ENCODE data around the gene OR52W1. TPM values are rescaled to one million over a fixed set of nuclear protein-coding genes. Genes with fewer than 3 reads are reported as not detected.

Gene OR52W1
- total RNA-seq, 1 donor from 2014 or later: not detected

GRCh38 chr11:6202041-6202440 lies 3.0 kb downstream of the OR52W1 start:
- Mint-ChIP-seq H3K36me3 (ENCODE audit: low read depth) (peaks cover 21% of the 10 kb centered on the region), H3K27me3 (ENCODE audit: low read depth) (no peaks in the 10 kb centered on the region), H3K4me1 (ENCODE audit: low read depth) (peaks cover 35% of the 10 kb centered on the region), H3K27ac (no peak overlapping the region), H3K9me3 (no peaks in the 10 kb centered on the region), H3K4me3 (ENCODE audit: low read depth) (no peak overlapping the region)
- intact Hi-C loops (cut with micrococcal nuclease): no loop called here
- no peak for DNase-seq (ENCODE audit: low spot score)

DNA sequence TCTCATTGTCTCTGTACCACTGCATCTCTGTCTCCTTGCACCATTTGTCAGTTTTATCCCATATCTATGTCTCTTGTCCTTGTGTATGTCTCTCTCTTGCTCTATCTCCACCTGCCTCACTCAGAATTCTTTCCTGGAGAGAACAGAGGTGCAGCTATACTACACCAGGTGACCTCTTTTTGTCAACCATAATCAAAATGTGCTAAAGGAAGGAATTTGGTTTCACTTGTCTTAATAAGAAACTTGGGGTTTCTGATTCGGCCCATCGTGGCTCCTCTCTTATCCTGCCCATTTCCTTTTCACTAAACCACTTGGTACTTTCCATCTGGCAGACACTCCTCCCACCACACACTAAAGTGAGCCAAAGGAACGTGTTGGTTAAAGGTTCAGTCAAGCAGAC lies 4.3 kb downstream of the OR52W1 start:
- H3K27me3 Mint-ChIP-seq (ENCODE audit: low read depth): no peaks in the 10 kb centered on the region
- no peak overlapping the region for H3K4me3 Mint-ChIP-seq (ENCODE audit: low read depth)
- intact Hi-C loops (cut with micrococcal nuclease): no loop called here
- peaks cover 21% of the 10 kb centered on the region for H3K36me3 Mint-ChIP-seq (ENCODE audit: low read depth)
- H3K9me3 Mint-ChIP-seq: no peaks in the 10 kb centered on the region
- DNase-seq (ENCODE audit: low spot score): no peak
- H3K4me1 Mint-ChIP-seq (ENCODE audit: low read depth): peaks cover 32% of the 10 kb centered on the region
- H3K27ac Mint-ChIP-seq: no peak overlapping the region

- peaks cover 32% of the 10 kb centered on the region for H3K4me1 Mint-ChIP-seq (ENCODE audit: low read depth)
- no peaks in the 10 kb centered on the region for H3K9me3 Mint-ChIP-seq
- H3K27ac Mint-ChIP-seq: no peak overlapping the region
- no peaks in the 10 kb centered on the region for H3K27me3 Mint-ChIP-seq (ENCODE audit: low read depth)
- intact Hi-C loops (cut with micrococcal nuclease): no loop called here
- no peak overlapping the region for H3K4me3 Mint-ChIP-seq (ENCODE audit: low read depth)
- peaks cover 27% of the 10 kb centered on the region for H3K36me3 Mint-ChIP-seq (ENCODE audit: low read depth)
- DNase-seq (ENCODE audit: low spot score): no peak
Measured at GRCh38 chr11:6204706-6205105, 5.7 kb downstream of the OR52W1 start.

DNA sequence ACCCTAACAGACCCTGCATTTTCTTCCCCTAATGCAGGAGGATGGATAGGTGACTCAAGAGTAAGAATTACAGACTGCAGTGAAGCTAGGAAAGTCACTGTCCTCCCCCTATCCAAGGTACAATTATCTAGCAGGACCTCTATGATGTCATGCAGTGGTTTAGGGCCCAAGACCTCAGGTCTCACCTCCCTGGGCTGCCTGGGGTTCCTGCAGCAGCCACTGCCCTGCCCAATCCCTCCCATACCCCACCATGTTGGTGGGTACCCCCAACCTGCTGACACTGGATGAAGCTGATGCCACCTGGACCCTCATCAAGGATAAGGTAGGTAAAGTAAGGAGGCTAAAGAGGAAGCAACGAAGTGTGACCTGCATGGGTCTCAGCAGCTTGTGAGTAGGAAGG lies 6.3 kb downstream of the OR52W1 start, which contains the start of gene C11orf42:
Gene C11orf42, plus strand, starts transcription at position 192 of the 400 bp plus-strand sequence. Its CDS starts 59 bp downstream, at position 251.
- intact Hi-C loops (cut with micrococcal nuclease): no loop called here
- no peak for DNase-seq (ENCODE audit: low spot score)
- Mint-ChIP-seq H3K4me3 (ENCODE audit: low read depth) (no peak within 1 kb of the TSS), H3K9me3 (no peaks in the 10 kb centered on the region), H3K27me3 (ENCODE audit: low read depth) (no peaks in the 10 kb centered on the region), H3K4me1 (ENCODE audit: low read depth) (peaks cover 32% of the 10 kb centered on the region), H3K27ac (no peak within 1 kb of the TSS), H3K36me3 (ENCODE audit: low read depth) (peaks cover 27% of the 10 kb centered on the region)

DNA sequence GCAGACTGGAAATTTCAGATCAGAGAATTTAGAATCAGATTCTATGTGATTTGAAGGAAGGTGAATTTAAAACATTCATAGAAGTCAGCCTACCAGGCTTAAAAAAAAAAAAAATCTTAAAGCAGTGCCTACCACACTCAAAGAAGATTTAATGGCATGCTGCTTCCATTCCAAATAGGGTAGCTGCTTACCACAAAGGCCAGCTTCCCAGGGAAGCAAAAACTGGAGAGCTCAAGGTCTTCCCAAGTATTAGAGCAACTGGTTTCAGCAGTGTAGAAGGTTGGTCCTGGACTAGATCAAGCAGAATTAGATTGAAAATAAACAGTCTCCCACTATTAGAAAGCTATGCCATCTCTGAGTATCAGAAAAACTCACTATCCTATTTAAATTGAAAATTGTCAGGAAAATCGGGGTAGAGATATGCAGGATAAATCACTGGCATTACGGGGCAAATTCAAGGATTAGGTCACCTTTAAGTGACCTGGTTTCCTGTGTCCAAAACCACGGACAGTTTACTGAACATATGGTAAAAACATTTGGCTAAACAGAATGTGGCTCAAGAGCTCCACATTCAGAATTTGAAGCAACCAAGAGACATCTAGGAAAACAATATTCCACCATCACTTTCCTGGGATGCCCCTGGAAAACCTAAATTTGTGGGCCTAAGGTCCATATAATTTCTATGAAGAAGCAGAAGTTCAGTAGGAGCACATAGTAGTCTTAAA lies 7.6 kb downstream of the OR52W1 start:
- Mint-ChIP-seq H3K27ac (no peak overlapping the region), H3K4me3 (ENCODE audit: low read depth) (no peak overlapping the region), H3K9me3 (no peaks in the 10 kb centered on the region), H3K4me1 (ENCODE audit: low read depth) (peaks cover 24% of the 10 kb centered on the region), H3K27me3 (ENCODE audit: low read depth) (no peaks in the 10 kb centered on the region), H3K36me3 (ENCODE audit: low read depth) (peaks cover 27% of the 10 kb centered on the region)
- no peak for DNase-seq (ENCODE audit: low spot score)
- intact Hi-C loops (cut with micrococcal nuclease): no loop called here

GRCh38 chr11:6209801-6210200 lies 10.8 kb downstream of the OR52W1 start:
- H3K4me1 Mint-ChIP-seq (ENCODE audit: low read depth): no peaks in the 10 kb centered on the region
- intact Hi-C loops (cut with micrococcal nuclease): no loop called here
- no peak overlapping the region for H3K4me3 Mint-ChIP-seq (ENCODE audit: low read depth)
- H3K9me3 Mint-ChIP-seq: no peaks in the 10 kb centered on the region
- H3K36me3 Mint-ChIP-seq (ENCODE audit: low read depth): peaks cover 16% of the 10 kb centered on the region
- no peak for DNase-seq (ENCODE audit: low spot score)
- H3K27ac Mint-ChIP-seq: no peak overlapping the region
- no peaks in the 10 kb centered on the region for H3K27me3 Mint-ChIP-seq (ENCODE audit: low read depth)

DNA sequence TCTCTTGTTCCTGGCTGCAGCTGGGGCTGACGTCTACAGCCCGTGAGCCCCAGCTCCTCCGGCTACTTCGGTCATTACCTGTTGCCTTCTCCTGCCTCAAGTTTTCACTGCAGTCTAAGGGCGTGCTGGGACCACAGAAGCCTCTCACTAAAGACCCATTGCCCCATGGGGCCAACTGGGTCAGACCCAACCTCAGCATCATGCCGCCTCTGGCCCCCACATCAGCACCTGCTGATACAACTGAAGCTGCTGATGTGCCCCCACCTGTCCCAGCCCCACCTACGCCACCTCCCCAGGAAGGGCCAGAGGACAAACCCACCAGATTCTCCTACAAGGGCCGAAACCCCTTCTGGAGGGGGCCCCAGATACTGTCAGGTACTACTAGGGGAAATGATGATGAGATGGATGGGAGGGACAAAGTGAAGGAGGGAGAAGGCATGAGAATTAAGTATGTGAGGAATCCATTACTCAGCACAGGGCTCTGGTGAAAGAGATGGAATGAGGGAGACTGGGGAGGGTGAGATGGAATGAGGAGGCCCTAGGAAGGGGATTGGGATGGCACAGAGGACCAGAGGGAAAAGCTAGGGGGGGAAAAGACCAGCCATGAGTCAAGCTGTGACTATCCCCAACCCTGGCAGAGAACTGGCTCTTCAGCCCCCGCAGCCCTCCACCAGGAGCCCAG lies 11.4 kb downstream of the OR52W1 start:
- DNase-seq (ENCODE audit: low spot score): no peak
- Mint-ChIP-seq H3K27me3 (ENCODE audit: low read depth) (no peaks in the 10 kb centered on the region), H3K27ac (no peak overlapping the region), H3K4me3 (ENCODE audit: low read depth) (no peak overlapping the region), H3K4me1 (ENCODE audit: low read depth) (no peaks in the 10 kb centered on the region), H3K9me3 (no peaks in the 10 kb centered on the region), H3K36me3 (ENCODE audit: low read depth) (peaks cover 12% of the 10 kb centered on the region)
- intact Hi-C loops (cut with micrococcal nuclease): no loop called here

DNA sequence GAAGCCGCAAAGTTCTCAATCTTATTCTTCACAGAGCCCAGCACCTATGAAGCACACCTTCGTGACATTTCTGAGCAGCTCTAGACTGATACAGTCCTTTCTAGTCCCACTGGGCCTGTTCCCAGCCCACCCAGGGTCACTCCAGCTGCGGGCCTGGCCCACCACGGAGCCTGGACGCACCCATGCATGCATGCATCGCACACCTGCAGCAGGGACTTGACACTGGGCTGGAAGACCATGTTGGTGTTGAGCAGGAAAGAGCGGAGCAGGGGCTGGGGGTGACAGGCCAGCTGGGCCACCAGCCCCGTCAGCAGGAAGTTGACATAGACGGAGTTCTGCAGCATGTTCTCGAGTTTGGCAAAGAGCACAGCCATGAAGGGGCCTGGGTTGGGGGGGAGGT lies 15.5 kb downstream of the OR52W1 start:
- Mint-ChIP-seq H3K9me3 (no peaks in the 10 kb centered on the region), H3K4me1 (ENCODE audit: low read depth) (peaks cover 4% of the 10 kb centered on the region), H3K36me3 (ENCODE audit: low read depth) (peaks cover 22% of the 10 kb centered on the region), H3K27me3 (ENCODE audit: low read depth) (no peaks in the 10 kb centered on the region), H3K4me3 (ENCODE audit: low read depth) (no peak overlapping the region), H3K27ac (no peak overlapping the region)
- no peak for DNase-seq (ENCODE audit: low spot score)
- intact Hi-C loops (cut with micrococcal nuclease): no loop called here

GRCh38 chr11:6216501-6216900 lies 17.5 kb downstream of the OR52W1 start:
- Mint-ChIP-seq H3K36me3 (ENCODE audit: low read depth) (peaks cover 33% of the 10 kb centered on the region), H3K4me1 (ENCODE audit: low read depth) (peaks cover 10% of the 10 kb centered on the region)
- intact Hi-C loops (cut with micrococcal nuclease): no loop called here

DNA sequence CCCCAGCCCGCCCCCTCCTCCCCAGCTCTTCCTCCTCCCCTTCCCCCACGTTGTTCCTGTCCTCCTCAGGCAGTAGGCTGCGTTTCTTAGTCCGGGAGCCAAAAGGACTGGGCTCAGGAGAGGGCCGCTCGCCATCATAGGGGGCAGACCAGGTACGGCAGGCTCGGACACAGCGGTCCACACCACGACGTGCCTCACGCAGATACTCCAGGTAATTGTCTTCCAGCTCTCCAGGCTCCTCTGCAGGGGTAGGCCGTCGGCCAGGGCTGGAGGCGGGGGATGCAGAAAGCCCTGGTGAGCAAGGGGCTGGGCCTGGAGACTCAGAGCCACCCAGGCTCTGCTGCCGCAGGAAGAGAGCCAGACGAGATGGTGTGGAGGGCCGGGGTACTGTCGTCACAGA lies 18.7 kb downstream of the OR52W1 start:
- intact Hi-C loops (cut with micrococcal nuclease): no loop called here
- no peak overlapping the region for H3K27ac Mint-ChIP-seq
- H3K9me3 Mint-ChIP-seq: no peaks in the 10 kb centered on the region
- peaks cover 10% of the 10 kb centered on the region for H3K4me1 Mint-ChIP-seq (ENCODE audit: low read depth)
- DNase-seq (ENCODE audit: low spot score): no peak
- H3K4me3 Mint-ChIP-seq (ENCODE audit: low read depth): no peak overlapping the region
- H3K27me3 Mint-ChIP-seq (ENCODE audit: low read depth): no peaks in the 10 kb centered on the region
- peaks cover 45% of the 10 kb centered on the region for H3K36me3 Mint-ChIP-seq (ENCODE audit: low read depth)

More at GRCh38 chr11:6216501-6216900, 17.5 kb downstream of the OR52W1 start:
- H3K27ac Mint-ChIP-seq: no peak overlapping the region
- no peaks in the 10 kb centered on the region for H3K9me3 Mint-ChIP-seq
- no peak for DNase-seq (ENCODE audit: low spot score)
- H3K27me3 Mint-ChIP-seq (ENCODE audit: low read depth): no peaks in the 10 kb centered on the region
- H3K4me3 Mint-ChIP-seq (ENCODE audit: low read depth): no peak overlapping the region

GRCh38 chr11:6219359-6219758 lies 20.3 kb downstream of the OR52W1 start:
- Mint-ChIP-seq H3K27ac (no peak overlapping the region), H3K27me3 (ENCODE audit: low read depth) (no peaks in the 10 kb centered on the region), H3K9me3 (no peaks in the 10 kb centered on the region), H3K4me3 (ENCODE audit: low read depth) (no peak overlapping the region), H3K36me3 (ENCODE audit: low read depth) (peaks cover 49% of the 10 kb centered on the region), H3K4me1 (ENCODE audit: low read depth) (peaks cover 10% of the 10 kb centered on the region)
- intact Hi-C loops (cut with micrococcal nuclease): no loop called here
- DNase-seq (ENCODE audit: low spot score): no peak

DNA sequence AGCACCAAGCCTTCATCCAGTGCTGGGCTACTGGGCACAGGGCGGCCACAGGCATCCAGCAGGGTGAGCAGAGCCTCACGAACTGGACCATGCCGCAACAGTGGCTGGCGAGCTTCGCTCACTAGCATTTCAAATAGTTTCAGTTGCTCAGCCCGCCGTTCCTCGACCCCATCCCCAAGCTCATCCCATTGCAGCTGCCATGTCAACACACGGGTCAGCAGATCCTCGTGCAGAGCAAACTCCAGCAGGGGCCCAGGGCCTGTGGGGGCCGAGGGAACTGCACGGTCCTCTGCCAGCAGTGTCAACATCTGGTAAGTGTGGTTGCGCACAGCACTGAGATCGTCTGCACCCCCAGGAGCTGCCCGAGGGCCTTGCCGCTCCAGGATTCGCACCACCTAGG lies 24.8 kb downstream of the OR52W1 start:
- no peaks in the 10 kb centered on the region for H3K9me3 Mint-ChIP-seq
- H3K27me3 Mint-ChIP-seq (ENCODE audit: low read depth): no peaks in the 10 kb centered on the region
- H3K27ac Mint-ChIP-seq: no peak overlapping the region
- peaks cover 35% of the 10 kb centered on the region for H3K36me3 Mint-ChIP-seq (ENCODE audit: low read depth)
- H3K4me3 Mint-ChIP-seq (ENCODE audit: low read depth): no peak overlapping the region
- H3K4me1 Mint-ChIP-seq (ENCODE audit: low read depth): peaks cover 16% of the 10 kb centered on the region
- DNase-seq (ENCODE audit: low spot score): no peak
- intact Hi-C loops (cut with micrococcal nuclease): no loop called here

DNA sequence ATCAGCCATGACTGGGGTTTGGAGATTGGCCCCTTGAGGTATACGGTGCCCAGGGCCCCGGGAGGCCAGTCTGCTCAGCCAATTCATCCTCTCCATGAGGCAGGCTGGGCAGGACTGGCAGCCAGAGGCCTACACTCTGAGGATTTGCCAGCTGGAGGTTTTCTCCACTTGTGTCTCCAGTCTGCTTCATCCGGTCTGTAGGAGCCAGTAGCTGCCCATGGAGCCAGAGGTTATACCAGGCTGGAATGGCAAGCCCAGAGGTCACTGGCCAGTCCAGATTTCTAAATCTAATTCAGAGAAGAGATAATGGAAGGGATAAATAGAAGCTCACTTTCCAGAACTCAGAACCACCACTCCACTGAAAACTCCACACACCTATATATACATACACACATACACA lies 25.4 kb downstream of the OR52W1 start:
- no peak for DNase-seq (ENCODE audit: low spot score)
- H3K27me3 Mint-ChIP-seq (ENCODE audit: low read depth): no peaks in the 10 kb centered on the region
- peaks cover 32% of the 10 kb centered on the region for H3K36me3 Mint-ChIP-seq (ENCODE audit: low read depth)
- no peak overlapping the region for H3K27ac Mint-ChIP-seq
- H3K9me3 Mint-ChIP-seq: no peaks in the 10 kb centered on the region
- H3K4me1 Mint-ChIP-seq (ENCODE audit: low read depth): peaks cover 14% of the 10 kb centered on the region
- intact Hi-C loops (cut with micrococcal nuclease): no loop called here
- H3K4me3 Mint-ChIP-seq (ENCODE audit: low read depth): no peak overlapping the region
